Left cardiac atrium (tissue), 4 donors: ENCODE data around the gene FGF10. TPM values are rescaled to one million over a fixed set of nuclear protein-coding genes. Genes with fewer than 3 reads are reported as not detected.

ENCODE experiments used
- ATAC-seq, 2 donors: fragments of 200-7000 bp; cut with Tn5 transposase; one replicate each; pipeline ENCODE4 v1.9.1; 2020; ENCODE audit warnings: mild to moderate bottlenecking in 2 of 2, moderate library complexity in 2 of 2
- DNase-seq: peaks from one replicate; pipeline ENCODE4 v3.0.0-alpha.2; 2020
- intact Hi-C, 2 donors: fragments of 100-400 bp; cut with DNase I; formaldehyde crosslinking; loops; one replicate each; pipeline versions ENCODE4 v1.14.1 to v1.15.1; 2022 to 2023
- long read RNA-seq: library from polyadenylated mRNA; unstranded; transcript quantifications from one replicate; pipeline ENCODE4 v2.0.0, GENCODE V29; 2021
- total RNA-seq, 2 donors: library from RNA; stranded (reverse); fragmentation: NEBNext Ultra II Directional; extraction: Animal tissue kit (Norgen Biotek cat#: 25700); gene quantifications; one replicate each; pipeline ENCODE4 v1.2.1, GENCODE V29; 2021
- donor health status: DM: no; HTN: yes; CAD: no.
- donor health status: DM: no; HTN: yes; CAD: no; lungs with severe emphysema.
- donor health status: DM: yes; HTN: yes; CAD: no.
- donor health status: Dilated cardiomyopathy.

Gene FGF10
- 1 to 10 TPM; 2.8 to 7.9 TPM for total RNA-seq
- long read RNA-seq = 0 reads

DNA sequence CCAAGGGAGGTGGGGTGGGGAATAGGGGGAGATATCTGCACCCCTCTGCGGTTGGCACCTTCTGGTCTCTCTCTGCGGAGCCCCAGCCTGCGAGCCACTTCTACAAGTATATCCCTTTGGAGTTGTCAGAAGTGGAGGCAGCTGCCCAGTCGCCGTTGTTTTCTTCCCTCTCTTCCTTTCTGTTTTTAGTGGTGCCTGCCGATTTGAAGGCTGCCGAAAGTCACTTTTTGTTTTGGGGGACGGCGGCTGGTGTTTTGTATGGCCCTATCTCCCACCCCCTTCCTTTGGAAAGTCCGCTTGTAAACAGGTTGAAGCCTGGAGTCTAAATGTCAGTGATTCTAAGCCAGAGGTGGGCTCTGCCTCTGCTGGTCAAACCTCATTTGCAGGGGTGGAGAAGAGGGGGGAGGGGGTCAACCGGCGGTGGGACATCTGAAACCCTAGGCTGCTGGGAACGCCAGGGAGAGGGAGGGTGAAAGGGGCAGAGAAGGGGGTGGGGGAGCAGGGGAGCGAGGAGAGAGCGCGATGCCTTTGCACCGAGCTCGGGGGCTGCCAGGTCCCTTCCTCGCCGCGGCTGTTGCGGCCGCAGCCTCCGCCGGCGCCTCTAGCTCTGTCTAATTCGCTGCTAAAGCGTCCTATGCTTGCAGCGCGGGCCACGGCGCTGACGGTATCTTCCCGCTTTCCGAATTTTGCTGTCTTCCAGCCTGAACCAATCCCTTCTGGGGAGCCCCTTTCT, at the start of gene FGF10:
Gene FGF10 (minus strand): TSS at position 331 of the 733 bp plus-strand sequence. CDS start 738 bp downstream, outside the sequence.
- intact Hi-C loops = no loop called here

DNA sequence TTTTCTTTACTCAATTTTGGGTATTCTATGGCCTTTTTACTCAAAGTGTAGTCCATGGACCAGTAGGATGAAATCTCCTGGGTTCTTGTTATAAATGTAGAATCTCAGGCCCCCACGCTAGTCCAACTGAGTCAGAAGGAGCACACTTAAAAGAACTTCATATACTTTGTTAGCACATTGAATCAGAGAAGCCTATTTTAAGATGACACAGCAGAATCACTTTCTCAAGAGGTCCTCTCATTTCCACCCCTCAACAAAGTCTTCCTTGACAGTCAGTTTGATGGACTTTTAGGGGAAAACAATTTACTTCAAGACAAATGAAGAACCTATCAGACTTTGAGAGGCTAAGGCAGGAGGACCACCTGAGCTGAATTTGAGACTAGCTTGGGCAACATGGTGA, 37.7 kb upstream of the FGF10 start:
- no peak for ATAC-seq
- DNase-seq = no peak
- intact Hi-C loops = no loop called here

More for the DNA sequence above, at the start of gene FGF10:
- ATAC-seq (peak; percentile 80 to 87), DNase-seq (peak; percentile 27)

DNA sequence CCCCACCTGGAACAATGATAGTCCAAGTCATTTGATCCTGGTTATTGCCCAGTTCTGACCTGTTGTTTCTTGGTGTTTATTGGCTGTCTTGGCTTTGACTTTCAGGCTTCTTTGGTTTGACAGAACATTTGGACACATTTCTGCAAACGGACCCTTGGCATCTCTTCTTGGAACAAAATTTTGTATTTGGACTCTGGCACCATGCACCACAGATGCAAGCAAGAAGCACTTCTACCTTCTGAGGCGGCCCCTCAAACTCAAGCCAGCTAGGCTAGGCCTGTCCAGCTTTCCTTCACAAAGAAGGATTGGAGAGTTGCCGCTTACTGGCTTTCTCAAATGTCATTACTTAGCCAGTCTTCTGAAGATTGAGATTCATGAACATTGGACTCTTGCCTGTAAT, 23.1 kb upstream of the FGF10 start:
- ATAC-seq = no peak
- DNase-seq = no peak
- intact Hi-C loops = no loop called here

DNA sequence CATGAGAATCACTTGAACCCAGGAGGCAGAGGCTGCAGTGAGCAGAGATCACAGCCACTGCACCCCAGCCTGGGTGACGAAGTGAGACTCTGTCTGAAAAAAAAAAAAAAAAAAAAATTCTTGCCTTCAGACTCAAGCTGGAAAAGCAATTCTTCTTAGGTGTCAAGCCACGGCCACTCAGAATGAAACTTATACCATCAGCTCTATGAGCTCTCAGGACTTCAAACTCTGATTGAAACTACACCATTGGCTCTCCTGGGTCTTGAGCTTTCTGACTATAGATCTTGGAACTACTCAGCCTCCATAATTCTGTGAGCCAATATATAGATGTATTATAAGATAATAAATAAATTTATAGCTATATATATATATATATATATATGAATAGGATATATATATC, 12.9 kb upstream of the FGF10 start:
- intact Hi-C loops = no loop called here
- DNase-seq = no peak
- ATAC-seq = no peak

DNA sequence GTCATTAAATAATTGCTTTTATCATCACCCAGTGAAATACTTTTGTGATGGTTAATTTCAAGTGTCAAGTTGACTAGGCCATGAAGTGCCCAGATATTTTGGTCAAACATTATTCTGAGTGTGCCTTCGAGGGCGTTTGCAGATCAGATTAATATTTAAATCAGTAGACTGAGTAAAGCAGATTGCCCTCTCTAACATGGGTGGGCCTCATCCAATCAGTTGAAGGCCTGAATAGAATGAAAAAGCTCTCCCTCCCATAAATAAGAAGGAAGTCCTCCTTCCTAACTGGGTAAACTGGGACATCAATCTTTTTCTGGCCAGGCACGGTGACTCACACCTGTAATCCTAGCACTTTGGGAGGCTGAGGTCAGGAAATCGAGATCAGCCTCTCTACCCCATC, 12.4 kb upstream of the FGF10 start:
- ATAC-seq (no peak), DNase-seq (no peak)
- intact Hi-C loops = no loop called here

DNA sequence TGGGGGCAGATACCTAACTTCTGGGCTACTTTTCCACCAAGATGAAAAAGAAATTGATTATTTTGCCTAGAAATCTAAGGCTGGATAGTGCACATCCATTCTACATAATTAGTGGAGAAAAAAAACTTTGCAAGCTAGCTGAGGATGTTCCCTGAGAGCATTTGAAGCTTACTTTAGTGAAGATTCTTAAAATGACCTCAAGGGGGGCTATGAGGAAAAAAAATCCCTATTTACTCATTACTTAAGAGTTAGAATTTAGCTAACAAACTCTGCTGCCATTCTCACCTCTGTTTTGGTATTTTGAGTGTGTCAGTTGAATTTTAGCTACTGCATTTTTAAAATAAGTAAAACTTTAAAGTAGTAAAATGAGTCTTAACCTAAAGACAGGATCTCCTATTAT, 9.2 kb upstream of the FGF10 start:
- intact Hi-C loops = no loop called here
- DNase-seq (no peak), ATAC-seq (no peak)

DNA sequence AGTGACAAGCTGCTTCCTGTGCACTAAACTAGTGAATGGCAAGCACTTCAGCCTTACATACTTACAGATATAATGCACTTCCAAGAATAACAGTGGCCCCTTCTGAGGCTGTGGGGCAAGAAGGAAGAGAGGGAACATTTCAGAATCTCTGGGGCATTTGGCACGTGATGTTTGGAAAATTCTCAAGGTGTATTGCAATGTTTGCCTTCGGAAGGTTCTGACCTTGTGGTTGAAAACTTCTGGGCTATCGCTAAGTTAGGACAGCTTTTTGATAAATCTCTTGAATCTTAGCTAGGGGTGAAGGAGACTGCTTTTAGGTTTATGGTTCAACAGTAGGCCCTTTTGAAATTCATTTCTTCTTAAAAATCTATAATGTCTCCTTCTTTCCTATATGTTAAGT, 7.1 kb upstream of the FGF10 start:
- intact Hi-C loops = no loop called here
- DNase-seq (no peak), ATAC-seq (no peak)

DNA sequence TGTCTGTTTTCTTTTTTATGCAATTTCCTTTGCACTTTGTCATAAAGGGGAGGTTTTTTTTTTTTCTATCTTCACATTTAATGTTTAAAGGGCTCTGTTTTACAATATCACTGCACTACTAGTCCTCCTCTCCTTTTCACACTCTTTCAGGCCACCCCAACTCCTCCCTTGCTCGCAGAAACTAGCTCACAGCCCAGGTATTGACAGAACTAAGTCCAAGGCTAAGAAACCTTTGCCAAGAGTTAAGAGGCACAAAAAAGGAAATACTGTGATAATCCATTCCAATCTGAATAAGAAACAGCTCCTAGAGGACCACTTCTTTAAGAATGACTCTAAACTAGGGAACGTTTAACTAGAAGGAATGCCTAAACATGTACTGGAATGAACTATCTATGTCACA, 1.1 kb upstream of the FGF10 start:
- ATAC-seq (no peak), DNase-seq (no peak)
- intact Hi-C loops = no loop called here

DNA sequence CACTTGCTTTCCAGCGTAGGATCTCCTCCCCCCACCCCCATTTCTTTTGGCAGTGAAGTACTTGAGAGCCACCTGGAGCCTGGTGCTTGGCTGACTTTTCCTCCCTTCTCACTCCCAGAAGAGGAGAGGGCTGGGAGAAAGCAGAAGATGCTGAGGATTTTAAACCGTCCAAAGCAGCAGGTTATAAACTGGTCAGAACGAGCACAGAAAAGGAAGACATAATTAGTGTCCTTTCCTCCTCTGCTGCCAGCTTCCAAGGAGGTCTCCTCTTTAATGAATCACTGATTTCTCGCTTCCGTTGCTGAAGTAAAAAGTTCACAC, 563 bp upstream of the FGF10 start:
- intact Hi-C loops = no loop called here
- DNase-seq = no peak
- peak in 1 of 2 donors; percentile 27 for ATAC-seq

DNA sequence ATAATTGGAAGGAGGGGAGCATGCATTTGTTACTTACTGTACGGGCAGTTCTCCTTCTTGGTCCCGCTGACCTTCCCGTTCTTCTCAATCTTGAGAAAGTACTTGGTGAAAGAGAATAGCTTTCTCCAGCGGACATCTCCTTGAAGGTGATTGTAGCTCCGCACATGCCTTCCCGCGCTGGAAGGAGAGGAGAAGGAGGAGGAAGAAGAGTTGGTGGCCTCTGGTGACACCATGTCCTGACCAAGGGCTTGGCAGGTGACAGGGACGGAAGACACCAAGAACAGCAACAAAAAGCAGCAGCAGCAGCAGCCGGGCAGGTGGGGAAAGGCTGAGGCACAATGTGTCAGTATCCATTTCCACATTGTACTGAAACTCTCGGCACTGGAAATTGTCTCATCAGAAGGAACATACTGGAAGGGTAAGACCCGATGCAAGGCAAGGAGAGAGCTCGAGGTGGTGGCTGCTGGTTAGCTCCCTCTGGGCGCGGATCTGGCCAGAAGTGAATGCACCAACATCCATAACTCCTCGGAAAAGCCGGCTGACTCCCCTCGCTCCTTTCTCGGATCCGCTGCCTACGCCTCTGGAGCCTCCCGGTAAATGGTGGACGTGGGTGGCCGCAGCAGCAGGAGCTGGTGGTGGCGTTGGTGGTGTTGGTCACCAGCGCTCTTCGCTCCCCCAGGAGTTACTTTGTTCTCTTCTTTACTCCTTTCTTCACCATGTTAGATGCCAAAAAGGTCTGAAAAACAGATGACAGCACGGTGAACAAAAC, 715 bp downstream of the FGF10 start:
- peak; percentile 23 for DNase-seq

DNA sequence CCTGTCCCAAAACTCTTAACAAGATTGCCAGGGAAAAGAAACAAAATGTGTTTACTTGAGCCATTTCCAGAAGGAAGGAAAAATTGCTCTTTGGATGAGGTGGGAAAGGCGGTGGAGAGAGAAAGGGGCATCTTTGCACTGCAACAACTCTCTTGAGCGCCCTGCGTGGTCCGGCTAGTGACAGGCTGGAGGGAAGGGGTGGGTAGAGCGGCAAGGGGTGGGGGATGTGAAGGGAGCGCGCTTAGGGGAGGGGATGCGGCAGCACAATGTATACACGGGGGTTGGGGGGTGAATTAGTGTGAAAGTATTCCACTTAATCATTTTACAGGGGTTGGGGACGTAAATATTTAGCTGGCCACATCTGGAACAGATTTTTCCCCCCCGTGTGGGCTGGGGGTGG, 1.3 kb downstream of the FGF10 start:
- intact Hi-C loops = no loop called here
- no peak for DNase-seq
- ATAC-seq = no peak

More for the DNA sequence above, 715 bp downstream of the FGF10 start:
- intact Hi-C loops = no loop called here
- peak; percentile 45 to 64 for ATAC-seq

DNA sequence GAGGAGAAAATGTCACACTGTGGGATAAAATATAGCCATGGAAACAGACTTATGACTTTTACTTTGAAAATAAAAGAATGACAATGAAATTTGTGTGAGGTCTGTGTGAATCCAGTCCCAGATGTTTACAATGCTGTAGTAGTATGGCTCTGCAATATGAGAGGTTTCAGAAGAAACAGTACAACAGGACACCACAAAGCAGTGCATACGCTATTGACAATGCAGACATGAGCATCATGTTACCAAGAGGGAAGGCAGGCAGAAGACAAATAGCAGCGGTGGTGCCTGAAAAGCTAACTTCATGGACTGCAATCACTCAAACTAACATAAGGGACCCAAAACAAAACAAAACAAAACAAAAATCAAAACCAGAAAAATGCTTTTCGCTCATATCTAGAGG, 1.8 kb downstream of the FGF10 start:
- intact Hi-C loops = no loop called here
- DNase-seq (no peak), ATAC-seq (no peak)

DNA sequence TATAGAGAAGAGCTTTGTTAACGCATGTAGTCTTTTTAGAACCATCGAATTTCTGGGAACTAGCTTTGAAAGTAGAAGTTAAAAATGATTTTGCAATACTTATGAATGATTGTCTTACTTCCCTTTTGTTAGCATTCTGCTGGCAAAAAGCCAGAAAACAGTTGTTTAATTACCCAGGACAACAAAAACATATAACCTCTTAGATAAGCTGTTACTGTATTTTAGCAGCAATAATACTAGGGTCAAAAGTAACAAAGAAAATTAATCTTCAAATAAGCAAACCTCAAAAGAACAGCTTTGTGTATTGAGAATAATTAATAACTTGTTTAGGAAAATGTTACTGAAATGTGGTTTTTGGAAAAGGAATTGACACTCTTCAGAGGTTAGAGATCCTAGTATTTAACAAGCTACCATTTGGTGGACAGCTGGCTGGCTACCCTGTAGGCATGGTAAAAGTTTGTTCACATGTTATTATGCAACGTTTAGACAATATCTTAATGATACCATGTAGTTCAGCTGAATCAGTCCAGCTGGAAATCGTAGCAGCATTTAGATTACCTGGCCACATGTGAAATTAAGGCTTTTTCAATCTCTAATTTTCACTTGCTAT, 3.8 kb downstream of the FGF10 start:
- intact Hi-C loops = no loop called here
- ATAC-seq (no peak), DNase-seq (no peak)

DNA sequence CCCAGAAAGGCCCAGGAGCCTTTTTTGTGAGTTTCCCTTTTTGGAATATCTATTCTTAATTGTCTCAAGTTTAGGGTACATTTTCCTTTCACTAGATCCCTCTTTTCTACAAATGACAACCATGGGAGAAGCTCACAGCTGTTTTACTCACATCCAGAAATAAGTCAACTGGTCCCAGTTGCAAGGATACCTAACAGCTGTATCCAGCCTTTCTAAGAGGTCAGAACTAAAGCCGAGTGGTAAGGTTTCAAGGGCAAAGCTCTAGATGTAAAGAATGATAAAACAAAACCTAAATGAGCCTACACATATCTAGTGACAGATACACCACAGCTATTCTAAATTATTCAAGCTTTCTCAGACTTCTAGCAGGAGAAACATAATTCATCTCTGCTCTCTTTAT, 4.4 kb downstream of the FGF10 start:
- no peak for DNase-seq
- intact Hi-C loops = no loop called here
- ATAC-seq = no peak

DNA sequence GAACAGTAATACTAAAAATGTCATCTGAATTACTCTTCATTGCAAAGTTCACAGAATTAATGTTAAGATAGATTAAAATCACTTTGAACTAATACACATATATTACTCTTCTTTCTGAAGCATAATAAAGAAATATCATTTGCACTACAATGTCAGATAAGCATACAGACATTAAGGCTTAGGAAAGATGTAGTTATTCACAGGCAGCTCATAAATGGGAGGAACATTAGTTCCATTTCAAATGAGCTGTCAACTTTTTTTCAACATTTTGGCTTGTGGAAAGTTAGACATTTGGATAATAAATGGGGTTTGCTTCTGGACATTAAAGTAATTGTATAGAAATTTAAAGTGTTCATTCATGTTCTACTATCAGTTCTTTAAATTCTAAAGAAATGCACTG, 6.3 kb downstream of the FGF10 start:
- no peak for ATAC-seq

DNA sequence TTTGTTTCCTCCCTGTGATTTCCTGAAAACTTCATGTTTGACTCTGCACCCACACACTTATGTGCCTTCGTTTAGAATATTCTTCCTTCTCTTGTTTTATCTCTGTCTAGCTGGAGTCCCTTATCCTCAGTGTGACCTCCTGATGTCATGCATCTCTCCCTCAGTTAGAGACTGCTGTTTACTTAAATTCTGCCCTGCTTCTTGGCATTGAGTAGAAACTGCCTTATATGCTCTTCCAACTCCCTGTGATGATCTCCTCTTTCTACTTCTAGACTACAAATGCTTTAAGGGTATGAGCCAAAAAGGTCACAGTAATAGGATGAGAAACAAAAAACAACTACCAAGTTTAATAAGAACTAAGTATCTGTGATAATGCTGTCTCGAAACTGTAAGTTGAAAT, 12.2 kb downstream of the FGF10 start:
- intact Hi-C loops = no loop called here
- DNase-seq (no peak), ATAC-seq (no peak)

More for the DNA sequence above, 6.3 kb downstream of the FGF10 start:
- DNase-seq = no peak
- intact Hi-C loops = no loop called here

DNA sequence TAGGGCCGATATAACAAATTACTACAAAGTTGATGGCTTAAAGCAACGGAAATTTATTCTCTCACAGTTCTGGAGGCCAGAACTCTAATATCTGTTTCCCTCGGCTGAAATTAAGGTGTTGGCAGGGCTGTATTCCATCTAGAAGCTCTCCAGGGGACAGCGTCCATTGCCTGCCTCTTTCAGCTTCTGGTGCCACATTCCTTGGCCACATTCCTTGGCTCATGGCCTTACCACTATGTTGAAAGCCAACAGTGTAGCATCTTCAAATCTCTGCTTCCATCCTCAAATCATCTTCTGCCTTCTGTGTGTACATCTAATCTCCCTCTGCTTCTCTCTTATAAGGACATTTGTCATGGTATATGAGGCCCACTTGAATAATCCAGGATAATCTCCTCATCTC, 17.2 kb downstream of the FGF10 start:
- intact Hi-C loops = no loop called here
- DNase-seq (no peak), ATAC-seq (no peak)

DNA sequence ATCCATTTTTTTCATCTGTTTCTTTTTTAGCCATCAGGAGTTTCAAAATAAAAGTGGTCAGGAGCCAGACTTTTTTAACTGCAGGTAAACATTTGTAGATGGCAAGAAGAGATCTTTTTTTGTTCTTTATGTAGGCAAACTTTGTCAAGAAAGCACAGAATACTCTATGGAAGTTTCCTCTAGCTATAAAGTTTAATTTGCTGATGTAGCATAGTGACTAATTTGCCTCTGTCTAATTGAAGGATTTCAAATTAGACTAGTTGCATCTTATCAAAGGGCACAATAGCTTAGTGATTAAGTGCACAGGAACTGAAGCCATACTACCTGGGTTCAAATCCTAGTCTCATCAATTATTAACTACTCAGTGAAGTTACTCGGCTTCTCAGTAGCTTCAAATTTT, 22.0 kb downstream of the FGF10 start:
- intact Hi-C loops = no loop called here
- ATAC-seq (no peak), DNase-seq (no peak)

DNA sequence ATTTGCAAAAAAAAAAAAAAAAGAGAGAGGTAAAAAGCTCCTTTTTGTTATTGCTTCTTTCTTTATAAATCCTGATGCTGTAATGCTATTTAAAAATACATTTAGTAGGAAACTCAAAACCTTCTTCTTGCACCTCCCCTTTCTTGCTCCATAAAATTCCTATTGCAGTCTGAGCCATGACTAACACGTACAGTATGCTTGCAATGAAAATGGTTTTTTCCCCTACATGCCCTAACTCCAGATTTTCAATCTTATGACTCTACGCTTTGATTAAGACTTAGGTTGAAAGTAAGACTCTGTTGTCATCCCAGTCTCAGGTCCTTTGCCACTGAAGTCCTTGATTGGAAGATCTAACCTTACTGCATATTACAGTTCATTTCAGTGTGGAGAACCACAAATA, 23.9 kb downstream of the FGF10 start:
- no peak for DNase-seq
- ATAC-seq = peak in 1 of 2 donors; percentile 51
- intact Hi-C loops = no loop called here

DNA sequence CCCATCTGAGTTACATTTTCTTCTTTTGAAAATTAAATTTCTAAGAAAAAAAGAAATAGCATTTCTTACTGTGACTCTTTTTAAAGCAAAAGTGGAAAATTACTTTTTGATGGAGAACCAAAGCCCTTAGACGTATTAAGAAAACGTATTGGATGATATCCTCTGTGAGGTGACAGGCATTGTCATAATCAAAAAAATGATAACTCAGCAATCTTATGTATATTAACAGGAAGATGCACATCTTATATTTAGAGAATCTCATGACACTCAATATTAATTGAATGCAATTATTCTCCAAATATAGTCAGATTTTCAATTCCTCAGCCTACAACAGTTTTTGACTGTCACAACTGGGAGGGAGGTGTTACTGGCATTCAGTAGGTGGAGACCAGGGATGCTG, 25.1 kb downstream of the FGF10 start:
- no peak for ATAC-seq
- DNase-seq = no peak
- intact Hi-C loops = no loop called here
